ENCODE measurements around the gene RASL10A.

- TF ChIP-seq JUN (IDR thresholded peaks at IDR 0.05; ENCODE audit: borderline replicate concordance, low read depth, low read length) (no peak), JUN (CRISPR knock-in tag; IDR thresholded peaks at IDR 0.05; ENCODE audit: borderline replicate concordance) (no peak), SMC3 (conservative IDR thresholded peaks at IDR 0.05; ENCODE audit: insufficient read depth, low read depth, low read length) (no peak), RCOR1 (IDR thresholded peaks at IDR 0.05; ENCODE audit: borderline replicate concordance in 1 of 2, low read depth in 2 of 2, low read length in 2 of 2) (no peak), MAX (CRISPR knock-in tag; IDR thresholded peaks at IDR 0.05) (no peak), CTCF (IDR thresholded peaks at IDR 0.05 in 2 of 3, conservative IDR thresholded peaks at IDR 0.05 in 1 of 3; ENCODE audit: insufficient read depth in 2 of 3, low read depth in 1 of 3, low read length in 3 of 3) (no peak), ATF1 (CRISPR knock-in tag; IDR thresholded peaks at IDR 0.05) (no peak), ATF1 (tag; IDR thresholded peaks at IDR 0.05) (no peak), ETS1 (conservative IDR thresholded peaks at IDR 0.05; ENCODE audit: control insufficient read depth, low read depth, low read length) (no peak), ZNF24 (IDR thresholded peaks at IDR 0.05) (no peak)
Measured at GRCh38 chr22:29277927-29278326, 37.6 kb downstream of the RASL10A start.

All from K562 (cell line).